Thoracic aorta (tissue), 2 donors: ENCODE data around the gene OR2W3. TPM values are rescaled to one million over a fixed set of nuclear protein-coding genes. Genes with fewer than 3 reads are reported as not detected.

ENCODE experiments used
- ATAC-seq: fragments of 150-250 bp; one replicate; pipeline ENCODE4 v1.8.0; 2017; ENCODE audit warnings: low read depth; ENCODE audit not compliant: insufficient number of reproducible peaks, low FRiP score
- DNase-seq: peaks from one replicate; pipeline ENCODE4 v3.0.0-alpha.2; 2020; ENCODE audit warnings: low spot score
- H3K27ac ChIP-seq, 2 donors: fragments of 200-600 bp; sonication (generic); 1 replicate in 1 of 2; 2 replicates in 1 of 2; pipeline ENCODE4 v1.5.1; 2016; ENCODE audit warnings: mild to moderate bottlenecking in 2 of 2, moderate library complexity in 2 of 2
- H3K27me3 ChIP-seq: fragments of 200-600 bp; sonication (generic); replicated peaks from 2 replicates; pipeline ENCODE4 v1.6.0; 2016; ENCODE audit warnings: mild to moderate bottlenecking; ENCODE audit not compliant: insufficient read depth
- H3K36me3 ChIP-seq: fragments of 200-600 bp; sonication (generic); one replicate; pipeline ENCODE4 v1.5.1; 2016
- H3K4me1 ChIP-seq, 2 donors: fragments of 200-600 bp; sonication (generic); 1 replicate in 1 of 2; 2 replicates in 1 of 2; pipeline versions ENCODE4 v1.5.1 to v1.6.0; 2016; ENCODE audit warnings: low read depth in 2 of 2, mild to moderate bottlenecking in 1 of 2; ENCODE audit not compliant: control insufficient read depth in 1 of 2
- H3K4me3 ChIP-seq: fragments of 200-600 bp; sonication (generic); 2 replicates; pipeline ENCODE4 v1.5.1; 2016; ENCODE audit warnings: mild to moderate bottlenecking
- H3K9me3 ChIP-seq: fragments of 200-600 bp; sonication (generic); 2 replicates; pipeline ENCODE4 v1.5.1; 2016
- CTCF ChIP-seq: fragments of 200-600 bp; sonication (generic); IDR thresholded peaks from one replicate; pipeline ENCODE4 v1.5.1; 2019; ENCODE audit warnings: antibody characterized with exemption
- total RNA-seq, 2 donors: library from RNA; depleted of rRNA; stranded (reverse); fragments of >200 nt; gene quantifications; one replicate each; pipeline versions ENCODE4 v1.1.0 to v1.2.3, GENCODE V29; 2016

Gene OR2W3
- total RNA-seq, 2 donors from 2014 or later, result not detected

- DNase-seq (no peak), ATAC-seq (no peak)
- Histone ChIP-seq H3K27me3 (no peaks in the 10 kb centered on the region), H3K4me1 (no peaks in the 10 kb centered on the region), H3K4me3 (no peak overlapping the region), H3K9me3 (no peaks in the 10 kb centered on the region), H3K27ac (no peak overlapping the region), H3K36me3 (no peaks in the 10 kb centered on the region)
- no peak for TF ChIP-seq CTCF
These were observed 19.7 kb downstream of the OR2W3 start for GRCh38 chr1:247914941-247915662.

GRCh38 chr1:247919952-247920351 lies 24.6 kb downstream of the OR2W3 start, which contains the start of gene OR2T8:
TSS of gene OR2T8 (plus strand) at chr1:247920252. CDS start at chr1:247921018, 766 bp downstream.
- no peak for TF ChIP-seq CTCF
- Histone ChIP-seq H3K4me1 (no peaks in the 10 kb centered on the region), H3K36me3 (no peaks in the 10 kb centered on the region), H3K9me3 (no peaks in the 10 kb centered on the region), H3K27ac (no peak within 1 kb of the TSS), H3K27me3 (no peaks in the 10 kb centered on the region), H3K4me3 (no peak within 1 kb of the TSS)
- DNase-seq (no peak), ATAC-seq (no peak)

- no peaks in the 10 kb centered on the region for H3K27me3 ChIP-seq
- no peaks in the 10 kb centered on the region for H3K4me1 ChIP-seq
- H3K4me3 ChIP-seq, result no peak overlapping the region
- ATAC-seq (no peak), DNase-seq (no peak)
- no peaks in the 10 kb centered on the region for H3K9me3 ChIP-seq
- TF ChIP-seq CTCF, result no peak
- H3K36me3 ChIP-seq, result no peaks in the 10 kb centered on the region
- H3K27ac ChIP-seq, result no peak overlapping the region
These were observed 28.6 kb downstream of the OR2W3 start for GRCh38 chr1:247923941-247924340.

- H3K4me1 ChIP-seq, result no peaks in the 10 kb centered on the region
- H3K27ac ChIP-seq, result no peak within 1 kb of the TSS
- no peak for DNase-seq
- no peaks in the 10 kb centered on the region for H3K9me3 ChIP-seq
- H3K4me3 ChIP-seq, result no peak within 1 kb of the TSS
- no peak for TF ChIP-seq CTCF
- no peaks in the 10 kb centered on the region for H3K36me3 ChIP-seq
- no peak for ATAC-seq
- H3K27me3 ChIP-seq, result no peaks in the 10 kb centered on the region
These were observed 29.5 kb downstream of the OR2W3 start, which contains the start of gene OR2AJ1 for GRCh38 chr1:247924868-247925267. TSS of gene OR2AJ1 (plus strand) at chr1:247924889. CDS start at chr1:247933769, 8,880 bp downstream.

- no peaks in the 10 kb centered on the region for H3K4me1 ChIP-seq
- no peaks in the 10 kb centered on the region for H3K9me3 ChIP-seq
- ATAC-seq (no peak), DNase-seq (no peak)
- no peaks in the 10 kb centered on the region for H3K36me3 ChIP-seq
- no peak overlapping the region for H3K4me3 ChIP-seq
- H3K27me3 ChIP-seq, result no peaks in the 10 kb centered on the region
- TF ChIP-seq CTCF, result no peak
- H3K27ac ChIP-seq, result no peak overlapping the region
These were observed 38.6 kb downstream of the OR2W3 start for GRCh38 chr1:247933989-247934388.
